B cell (primary cell): Measurements from ENCODE around the gene IL1RAPL1. TPM values are rescaled to one million over a fixed set of nuclear protein-coding genes. Genes with fewer than 3 reads are reported as not detected.

ENCODE experiments used
- ATAC-seq: fragments of 200-7000 bp; cut with Tn5 transposase; one replicate; pipeline ENCODE4 v1.10.0; 2021; ENCODE audit warnings: low read depth, mild to moderate bottlenecking, moderate number of reproducible peaks, moderate library complexity
- CTCF ChIA-PET: fragments of 350-600 bp; sonication (Branson Sonifier 250); formaldehyde crosslinking; loops from one replicate; lab custom pipeline; 2021; ENCODE audit warnings: antibody characterized with exemption, inconsistent platforms; lab: Charles Lee
- POLR2A ChIA-PET: fragments of 350-600 bp; sonication (Branson Sonifier 250); formaldehyde crosslinking; loops from one replicate; lab custom pipeline; 2021; ENCODE audit warnings: antibody characterized with exemption; lab: Charles Lee
- DNase-seq: peaks from one replicate; pipeline ENCODE4 v3.0.0; 2013
- H2AFZ ChIP-seq: 2 replicates; pipeline ENCODE4 v1.6.1; 2012; ENCODE audit warnings: mild to moderate bottlenecking, low read depth, low read length; ENCODE audit not compliant: insufficient read depth, poor library complexity, severe bottlenecking
- H3K27ac ChIP-seq, 2 donors: 1 replicate in 1 of 2; 2 replicates in 1 of 2; pipeline ENCODE4 v1.5.1; 2012 to 2013; ENCODE audit warnings: low read length in 2 of 2, mild to moderate bottlenecking in 2 of 2, moderate library complexity in 1 of 2
- H3K27me3 ChIP-seq, 4 experiments: fragments of 200-600 bp in 1 of 4; sonication (generic) in 1 of 4; replicated peaks in 1 of 4; 1 replicate in 2 of 4; 2 replicates in 2 of 4; pipeline versions ENCODE4 v1.6.1 to v1.7.0; 2013 to 2016; ENCODE audit warnings: low read length in 3 of 4, mild to moderate bottlenecking in 2 of 4, mixed read lengths in 1 of 4, moderate library complexity in 1 of 4; ENCODE audit not compliant: insufficient read depth in 4 of 4, control insufficient read depth in 3 of 4; ENCODE audit errors: control extremely low read depth in 1 of 4
- H3K36me3 ChIP-seq, 2 experiments: replicated peaks in 1 of 2; 1 replicate in 1 of 2; 2 replicates in 1 of 2; pipeline versions ENCODE4 v1.6.1 to v1.7.1; 2013; ENCODE audit warnings: low read length in 1 of 2; ENCODE audit not compliant: insufficient read depth in 2 of 2, control insufficient read depth in 1 of 2; ENCODE audit errors: control extremely low read depth in 1 of 2, extremely low read depth in 1 of 2
- H3K4me1 ChIP-seq, 2 donors: fragments of 200-600 bp in 1 of 2; sonication (generic) in 1 of 2; 1 replicate in 1 of 2; 2 replicates in 1 of 2; pipeline versions ENCODE4 v1.5.1 to v1.6.1; 2013 to 2017; ENCODE audit warnings: low read length in 2 of 2; ENCODE audit not compliant: control insufficient read depth in 2 of 2, insufficient read depth in 2 of 2
- H3K4me2 ChIP-seq: replicated peaks from 2 replicates; pipeline ENCODE3; 2012; ENCODE audit warnings: mild to moderate bottlenecking, low read depth, low read length; ENCODE audit not compliant: poor library complexity, severe bottlenecking
- H3K4me3 ChIP-seq, 5 experiments: fragments of 200-600 bp in 1 of 5; sonication (generic) in 1 of 5; 1 replicate in 3 of 5; 2 replicates in 2 of 5; pipeline versions ENCODE4 v1.5.1 to v1.7.0; 2011 to 2016; ENCODE audit warnings: low read length in 4 of 5, mild to moderate bottlenecking in 4 of 5, low read depth in 2 of 5, control low read depth in 1 of 5, moderate library complexity in 1 of 5; ENCODE audit not compliant: insufficient read depth in 1 of 5; ENCODE audit errors: control extremely low read depth in 1 of 5, extremely low read depth in 1 of 5
- H3K79me2 ChIP-seq: fragments of 200-600 bp; sonication (generic); one replicate; pipeline ENCODE4 v1.6.0; 2016; ENCODE audit warnings: low read length; ENCODE audit not compliant: control insufficient read depth, insufficient read depth
- H3K9ac ChIP-seq: fragments of 200-600 bp; sonication (generic); 2 replicates; pipeline ENCODE4 v1.6.1; 2017; ENCODE audit warnings: mild to moderate bottlenecking, low read length, moderate library complexity
- H3K9me3 ChIP-seq, 3 donors: one replicate each; pipeline versions ENCODE4 v1.6.1 to v1.7.1; 2013; ENCODE audit warnings: low read length in 2 of 3; ENCODE audit not compliant: control insufficient read depth in 2 of 3, insufficient read depth in 1 of 3; ENCODE audit errors: control extremely low read depth in 1 of 3
- H4K20me1 ChIP-seq: 2 replicates; pipeline ENCODE4 v1.6.0; 2012; ENCODE audit warnings: mild to moderate bottlenecking, low read length; ENCODE audit not compliant: insufficient read depth, control insufficient read depth, poor library complexity, severe bottlenecking
- H3K27ac Mint-ChIP-seq: one replicate; pipeline ENCODE4 v1.8.0; 2021; ENCODE audit warnings: mixed read lengths
- H3K27me3 Mint-ChIP-seq: one replicate; pipeline ENCODE4 v1.8.0; 2021; ENCODE audit warnings: mixed read lengths
- H3K4me1 Mint-ChIP-seq: one replicate; pipeline ENCODE4 v1.8.0; 2021; ENCODE audit warnings: mixed read lengths
- H3K4me3 Mint-ChIP-seq: one replicate; pipeline ENCODE4 v1.8.0; 2021; ENCODE audit warnings: mixed read lengths
- H3K9me3 Mint-ChIP-seq: one replicate; pipeline ENCODE4 v1.8.0; 2022; ENCODE audit warnings: mixed read lengths; ENCODE audit not compliant: insufficient read depth
- EZH2 ChIP-seq: IDR thresholded peaks from 2 replicates; pipeline ENCODE4 v1.6.1; 2012; ENCODE audit warnings: borderline replicate concordance, low read depth, mild to moderate bottlenecking, moderate library complexity, low read length; ENCODE audit not compliant: insufficient read depth, poor library complexity, severe bottlenecking
- WGBS: methylation state at CpG from one replicate; pipeline ENCODE4 v1.1.5; 2013; ENCODE audit warnings: missing lambda C conversion rate; ENCODE audit not compliant: insufficient coverage; 5-methylcytosine and 5-hydroxymethylcytosine counted together
- intact Hi-C: fragments of 100-400 bp; cut with micrococcal nuclease; formaldehyde crosslinking; loops from one replicate; pipeline ENCODE4 v1.10.0; 2022
- polyA plus RNA-seq: library from polyadenylated mRNA; depleted of rRNA; stranded (reverse); fragments of >200 nt; gene quantifications from 2 replicates; pipeline ENCODE4 v1.2.3, GENCODE V29; 2012
- total RNA-seq, 2 donors: library from RNA; stranded (reverse); fragments of 120-200 nt in 1 of 2; gene quantifications; 1 replicate in 1 of 2; 2 replicates in 1 of 2; pipeline versions ENCODE4 v1.2.3 to v1.2.4, GENCODE V29; 2013 to 2022
- TF ChIP-seq, protein P1 (sequence below): fragments of 200-600 bp; IDR thresholded peaks from one replicate; pipeline ENCODE4 v1.8.0; 2022; ENCODE audit warnings: antibody characterized with exemption, mild to moderate bottlenecking

The IL1RAPL1 gene
- total and polyA plus RNA-seq, 2 donors (not counting 1 experiment from before 2014, with no cell fraction given): not detected

DNA sequence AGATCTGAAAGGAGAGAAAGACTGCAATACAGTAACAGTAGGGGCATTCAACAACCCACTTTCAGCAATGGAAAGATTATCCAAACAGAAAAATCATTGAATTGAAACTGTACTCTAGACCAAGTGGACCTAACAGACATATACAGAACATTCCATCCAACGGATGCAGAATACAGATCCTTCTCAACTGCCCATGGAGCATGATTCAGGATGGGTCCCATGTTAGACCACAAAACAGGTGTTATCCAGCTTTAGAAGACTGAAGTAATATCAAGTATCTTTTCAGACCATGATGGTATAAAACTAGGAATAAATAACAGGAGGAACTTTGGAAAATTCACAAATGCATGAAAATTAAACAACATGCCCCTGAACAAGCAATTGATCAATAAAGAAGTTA lies 1060.9 kb downstream of the IL1RAPL1 start:
- Histone ChIP-seq H3K27ac (no peak overlapping the region), H2AFZ (no peak overlapping the region), H3K27me3 (no peaks in the 10 kb centered on the region), H3K9ac (no peak overlapping the region), H3K9me3 (peaks cover 0 to 3% (median 0%) of the 10 kb centered on the region in 3 donors), H3K4me1 (no peaks in the 10 kb centered on the region), H3K4me3 (no peak overlapping the region), H4K20me1 (no peaks in the 10 kb centered on the region), H3K79me2 (no peaks in the 10 kb centered on the region), H3K36me3 (no peaks in the 10 kb centered on the region), H3K4me2 (no peak overlapping the region)
- H3K4me3 Mint-ChIP-seq: no peak overlapping the region
- ChIA-PET POLR2A (no interaction called here), CTCF (no interaction called here)
- H3K27ac Mint-ChIP-seq: no peak overlapping the region
- ATAC-seq (no peak), DNase-seq (no peak)
- no peak for TF ChIP-seq EZH2
- TF ChIP-seq, protein P1, sequence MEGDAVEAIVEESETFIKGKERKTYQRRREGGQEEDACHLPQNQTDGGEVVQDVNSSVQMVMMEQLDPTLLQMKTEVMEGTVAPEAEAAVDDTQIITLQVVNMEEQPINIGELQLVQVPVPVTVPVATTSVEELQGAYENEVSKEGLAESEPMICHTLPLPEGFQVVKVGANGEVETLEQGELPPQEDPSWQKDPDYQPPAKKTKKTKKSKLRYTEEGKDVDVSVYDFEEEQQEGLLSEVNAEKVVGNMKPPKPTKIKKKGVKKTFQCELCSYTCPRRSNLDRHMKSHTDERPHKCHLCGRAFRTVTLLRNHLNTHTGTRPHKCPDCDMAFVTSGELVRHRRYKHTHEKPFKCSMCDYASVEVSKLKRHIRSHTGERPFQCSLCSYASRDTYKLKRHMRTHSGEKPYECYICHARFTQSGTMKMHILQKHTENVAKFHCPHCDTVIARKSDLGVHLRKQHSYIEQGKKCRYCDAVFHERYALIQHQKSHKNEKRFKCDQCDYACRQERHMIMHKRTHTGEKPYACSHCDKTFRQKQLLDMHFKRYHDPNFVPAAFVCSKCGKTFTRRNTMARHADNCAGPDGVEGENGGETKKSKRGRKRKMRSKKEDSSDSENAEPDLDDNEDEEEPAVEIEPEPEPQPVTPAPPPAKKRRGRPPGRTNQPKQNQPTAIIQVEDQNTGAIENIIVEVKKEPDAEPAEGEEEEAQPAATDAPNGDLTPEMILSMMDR: no peak
- WGBS: no CpG with 5 or more reads among the region's 1 CpG
- H3K9me3 Mint-ChIP-seq: no peaks in the 10 kb centered on the region
- intact Hi-C loops: no loop called here
- H3K4me1 Mint-ChIP-seq: no peaks in the 10 kb centered on the region
- H3K27me3 Mint-ChIP-seq: no peaks in the 10 kb centered on the region

DNA sequence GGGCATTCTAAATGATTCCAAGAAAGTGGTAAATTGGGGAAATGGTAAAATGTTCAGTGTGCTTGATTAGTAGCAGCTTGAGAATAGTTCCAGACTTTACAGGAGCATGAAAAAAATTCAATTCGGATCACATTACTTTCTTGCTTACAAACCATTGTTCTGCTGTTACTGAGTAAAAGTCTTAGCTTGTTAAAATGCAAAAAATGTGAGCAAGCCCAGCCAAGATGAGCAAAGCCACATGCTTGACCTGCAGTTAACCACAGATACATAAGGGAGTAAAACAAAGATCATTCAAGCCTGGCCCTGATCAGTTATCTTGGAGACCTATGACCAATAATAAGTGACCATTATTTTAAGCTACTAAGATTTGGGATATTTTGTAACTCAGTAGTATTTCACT lies 1065.2 kb downstream of the IL1RAPL1 start:
- no peaks in the 10 kb centered on the region for H3K9me3 Mint-ChIP-seq
- H3K4me3 ChIP-seq: no peak overlapping the region
- H3K27ac Mint-ChIP-seq: no peak overlapping the region
- no peaks in the 10 kb centered on the region for H3K27me3 Mint-ChIP-seq
- intact Hi-C loops: no loop called here
- no CpG with 5 or more reads among the region's 1 CpG for WGBS
- H3K4me2 ChIP-seq: no peak overlapping the region
- ChIA-PET POLR2A (no interaction called here), CTCF (no interaction called here)
- H2AFZ ChIP-seq: no peak overlapping the region
- H3K4me3 Mint-ChIP-seq: no peak overlapping the region
- H3K9me3 ChIP-seq: no peaks in the 10 kb centered on the region
- H3K36me3 ChIP-seq: no peaks in the 10 kb centered on the region
- H3K4me1 ChIP-seq: no peaks in the 10 kb centered on the region
- no peak for ATAC-seq
- no peaks in the 10 kb centered on the region for H3K4me1 Mint-ChIP-seq
- no peaks in the 10 kb centered on the region for H3K27me3 ChIP-seq
- H3K27ac ChIP-seq: no peak overlapping the region
- H3K9ac ChIP-seq: no peak overlapping the region
- no peaks in the 10 kb centered on the region for H3K79me2 ChIP-seq
- no peak for TF ChIP-seq EZH2
- TF ChIP-seq, protein P1: no peak
- no peak for DNase-seq
- no peaks in the 10 kb centered on the region for H4K20me1 ChIP-seq
